ENCODE measurements around the gene BTBD2.

BTBD2 gene

DNA sequence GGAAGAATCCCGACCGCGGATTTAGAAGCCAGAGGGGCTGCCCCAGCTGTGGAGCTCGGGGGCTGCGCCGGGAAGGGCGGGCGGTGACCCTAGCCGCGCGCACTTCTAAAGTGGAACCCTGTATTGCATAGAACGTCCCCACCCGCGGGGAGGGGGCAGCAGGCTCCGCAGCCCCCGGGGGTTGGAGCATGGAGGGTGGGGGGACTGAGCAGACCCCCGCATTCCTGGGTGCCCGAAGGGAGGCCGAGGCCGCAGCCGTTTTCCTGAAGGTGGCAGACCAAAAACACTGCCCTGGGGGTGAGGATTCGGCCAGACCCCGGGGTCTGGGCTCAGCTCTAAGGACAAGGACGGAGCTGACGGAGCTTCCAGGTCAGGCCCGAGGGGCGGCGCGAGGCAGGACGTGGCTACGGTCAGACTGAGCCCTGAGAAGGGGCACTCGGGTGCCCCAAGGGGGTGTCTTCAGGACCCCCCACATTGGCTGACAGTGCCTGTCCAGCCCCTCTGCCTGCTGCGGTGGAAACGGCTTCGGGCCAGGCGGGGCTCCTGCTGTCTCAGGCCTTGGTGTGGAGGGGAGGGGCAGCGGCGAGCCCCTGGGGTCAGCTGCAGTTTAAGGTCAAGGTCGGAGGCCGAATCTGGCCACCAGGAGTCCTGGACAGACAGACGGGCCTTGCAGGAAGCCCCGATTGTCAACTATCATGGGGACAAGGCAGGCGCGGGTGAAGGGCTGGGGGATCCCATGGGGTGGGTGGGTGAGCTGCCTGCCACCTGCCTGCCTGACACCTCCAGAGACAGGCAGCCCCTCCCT lies 23.0 kb upstream of the BTBD2 start:
- Histone ChIP-seq H3K9ac (ENCODE audit: low read length) (no peak overlapping the region), H3K23ac (ENCODE audit: low read length) (no peak overlapping the region), H3K18ac (ENCODE audit: low read length) (no peak overlapping the region), H4K12ac (ENCODE audit: low read depth, low read length) (no peak overlapping the region), H2BK5ac (ENCODE audit: low read depth, low read length, poor library complexity) (no peak overlapping the region), H3K4me3 (ENCODE audit: low read depth, low read length) (no peak overlapping the region), H2BK120ac (ENCODE audit: insufficient read depth, low read length, poor library complexity) (no peak overlapping the region), H3K14ac (ENCODE audit: low read length) (no peak overlapping the region), H3K4me2 (ENCODE audit: low read length) (no peak overlapping the region), H2AFZ (ENCODE audit: insufficient read depth, low read length, poor library complexity) (no peak overlapping the region), H3K36me3 (ENCODE audit: control insufficient read depth in 1 of 2, insufficient read depth in 2 of 2, low read length in 2 of 2) (peaks cover 48 to 55% of the 10 kb centered on the region in 2 experiments), H3K4ac (ENCODE audit: low read depth, low read length) (no peak overlapping the region), H3K79me2 (ENCODE audit: control insufficient read depth, insufficient read depth, low read length, poor library complexity) (peaks cover 4% of the 10 kb centered on the region), H2AK5ac (ENCODE audit: low read length) (no peak overlapping the region), H4K8ac (ENCODE audit: low read depth, low read length) (no peak overlapping the region), H3K27me3 (ENCODE audit: insufficient read depth, low read length) (no peaks in the 10 kb centered on the region), H3K27ac (ENCODE audit: low read depth, low read length) (no peak overlapping the region), H3K79me1 (ENCODE audit: low read length) (peaks cover 13% of the 10 kb centered on the region), H3K9me3 (ENCODE audit: insufficient read depth, low read depth, low read length) (peaks cover 11% of the 10 kb centered on the region), H4K91ac (ENCODE audit: low read depth, low read length) (no peak overlapping the region), H2BK12ac (ENCODE audit: low read length) (no peak overlapping the region), H3K4me1 (ENCODE audit: control insufficient read depth in 1 of 2, insufficient read depth in 2 of 2, low read length in 2 of 2) (peaks cover 13 to 14% of the 10 kb centered on the region in 2 experiments)
- WGBS (ENCODE audit: extremely low coverage, insufficient coverage, insufficient read length): no CpG with 5 or more reads among the region's 44 CpGs
- DNase-seq: peak in 1 of 2 donors; percentile 0

DNA sequence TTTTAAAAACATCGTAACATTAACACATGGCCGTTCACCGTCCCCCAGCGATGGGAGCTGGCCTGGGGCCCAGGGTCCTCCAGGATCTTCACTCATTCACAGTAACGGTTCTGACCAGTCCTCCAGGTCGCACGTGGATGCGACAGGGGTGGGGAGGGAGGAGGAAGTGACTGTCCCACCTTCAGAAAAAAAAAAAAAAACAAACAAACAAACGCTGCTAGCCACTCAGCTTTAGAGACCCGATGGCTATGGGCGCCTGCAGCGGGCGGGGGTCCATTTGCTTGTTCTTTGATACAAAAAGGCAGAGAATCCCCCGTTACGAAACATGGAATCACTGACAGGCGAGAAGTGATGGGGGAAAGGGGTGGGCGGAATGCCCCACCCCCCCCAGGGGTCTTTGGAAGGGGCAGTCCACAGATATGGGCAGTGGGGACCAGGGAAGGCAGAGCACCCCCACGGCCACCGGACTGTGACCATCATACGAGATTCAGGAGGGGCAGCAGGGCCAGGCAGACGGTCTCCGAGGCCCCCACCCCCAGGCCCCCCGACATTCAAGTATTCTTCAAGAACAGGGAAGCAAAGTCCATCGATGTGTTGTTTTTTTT lies 22.2 kb upstream of the BTBD2 start:
- H4K91ac ChIP-seq (ENCODE audit: low read depth, low read length): no peak overlapping the region
- no peaks in the 10 kb centered on the region for H3K27me3 ChIP-seq (ENCODE audit: insufficient read depth, low read length)
- H3K9ac ChIP-seq (ENCODE audit: low read length): no peak overlapping the region
- no peak overlapping the region for H3K4ac ChIP-seq (ENCODE audit: low read depth, low read length)
- H3K18ac ChIP-seq (ENCODE audit: low read length): no peak overlapping the region
- no peak overlapping the region for H3K23ac ChIP-seq (ENCODE audit: low read length)
- H3K36me3 ChIP-seq (ENCODE audit: control insufficient read depth in 1 of 2, insufficient read depth in 2 of 2, low read length in 2 of 2): peaks cover 40 to 48% of the 10 kb centered on the region in 2 experiments
- H2BK5ac ChIP-seq (ENCODE audit: low read depth, low read length, poor library complexity): no peak overlapping the region
- H2BK12ac ChIP-seq (ENCODE audit: low read length): no peak overlapping the region
- peaks cover 4% of the 10 kb centered on the region for H3K79me2 ChIP-seq (ENCODE audit: control insufficient read depth, insufficient read depth, low read length, poor library complexity)
- peaks cover 12% of the 10 kb centered on the region for H3K79me1 ChIP-seq (ENCODE audit: low read length)
- H3K9me3 ChIP-seq (ENCODE audit: insufficient read depth, low read depth, low read length): peaks cover 11% of the 10 kb centered on the region
- H3K27ac ChIP-seq (ENCODE audit: low read depth, low read length): no peak overlapping the region
- WGBS (ENCODE audit: extremely low coverage, insufficient coverage, insufficient read length): no CpG with 5 or more reads among the region's 24 CpGs
- no peak overlapping the region for H3K4me3 ChIP-seq (ENCODE audit: low read depth, low read length)
- H4K12ac ChIP-seq (ENCODE audit: low read depth, low read length): no peak overlapping the region
- H2AFZ ChIP-seq (ENCODE audit: insufficient read depth, low read length, poor library complexity): no peak overlapping the region
- DNase-seq: peak in 1 of 2 donors; percentile 2
- no peak overlapping the region for H3K4me2 ChIP-seq (ENCODE audit: low read length)
- no peak overlapping the region for H3K14ac ChIP-seq (ENCODE audit: low read length)
- no peak overlapping the region for H4K8ac ChIP-seq (ENCODE audit: low read depth, low read length)
- H3K4me1 ChIP-seq (ENCODE audit: control insufficient read depth in 1 of 2, insufficient read depth in 2 of 2, low read length in 2 of 2): peaks cover 10 to 12% of the 10 kb centered on the region in 2 experiments
- no peak overlapping the region for H2AK5ac ChIP-seq (ENCODE audit: low read length)
- H2BK120ac ChIP-seq (ENCODE audit: insufficient read depth, low read length, poor library complexity): no peak overlapping the region

DNA sequence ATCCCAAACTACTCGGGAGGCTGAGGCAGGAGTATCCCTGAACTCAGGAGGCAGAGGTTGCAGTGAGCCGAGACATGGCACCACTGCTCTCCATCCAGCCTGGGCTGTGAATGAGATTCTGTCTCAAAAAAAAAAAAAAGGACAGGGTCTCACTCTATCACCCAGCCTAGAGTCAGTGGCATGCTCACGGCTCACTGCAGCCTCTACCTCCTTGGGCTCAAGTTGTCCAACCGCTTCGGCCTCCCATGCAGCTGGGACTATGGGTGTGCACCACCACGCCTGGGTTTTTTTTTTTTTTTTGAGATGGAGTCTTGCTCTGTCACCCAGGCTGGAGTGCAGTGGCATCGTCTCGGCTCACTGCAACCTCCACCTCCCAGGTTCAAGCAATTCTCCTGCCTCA lies 20.9 kb upstream of the BTBD2 start:
- Histone ChIP-seq H3K9me3 (ENCODE audit: insufficient read depth, low read depth, low read length) (peaks cover 10% of the 10 kb centered on the region), H2AK5ac (ENCODE audit: low read length) (no peak overlapping the region), H3K4me2 (ENCODE audit: low read length) (no peak overlapping the region), H2AFZ (ENCODE audit: insufficient read depth, low read length, poor library complexity) (no peak overlapping the region), H2BK5ac (ENCODE audit: low read depth, low read length, poor library complexity) (no peak overlapping the region), H3K27ac (ENCODE audit: low read depth, low read length) (no peak overlapping the region), H3K23ac (ENCODE audit: low read length) (no peak overlapping the region), H3K36me3 (ENCODE audit: control insufficient read depth in 1 of 2, insufficient read depth in 2 of 2, low read length in 2 of 2) (peaks cover 32 to 37% of the 10 kb centered on the region in 2 experiments), H4K8ac (ENCODE audit: low read depth, low read length) (no peak overlapping the region), H3K4me1 (ENCODE audit: control insufficient read depth in 1 of 2, insufficient read depth in 2 of 2, low read length in 2 of 2) (peaks cover 1 to 2% of the 10 kb centered on the region in 2 experiments), H3K79me2 (ENCODE audit: control insufficient read depth, insufficient read depth, low read length, poor library complexity) (no peaks in the 10 kb centered on the region), H3K14ac (ENCODE audit: low read length) (no peak overlapping the region), H3K4ac (ENCODE audit: low read depth, low read length) (no peak overlapping the region), H3K18ac (ENCODE audit: low read length) (no peak overlapping the region), H3K27me3 (ENCODE audit: insufficient read depth, low read length) (no peaks in the 10 kb centered on the region), H3K79me1 (ENCODE audit: low read length) (peaks cover 1% of the 10 kb centered on the region), H2BK120ac (ENCODE audit: insufficient read depth, low read length, poor library complexity) (no peak overlapping the region), H2BK12ac (ENCODE audit: low read length) (no peak overlapping the region), H4K12ac (ENCODE audit: low read depth, low read length) (no peak overlapping the region), H3K4me3 (ENCODE audit: low read depth, low read length) (no peak overlapping the region), H4K91ac (ENCODE audit: low read depth, low read length) (no peak overlapping the region), H3K9ac (ENCODE audit: low read length) (no peak overlapping the region)
- no peak for DNase-seq
- WGBS (ENCODE audit: extremely low coverage, insufficient coverage, insufficient read length): no CpG with 5 or more reads among the region's 8 CpGs

DNA sequence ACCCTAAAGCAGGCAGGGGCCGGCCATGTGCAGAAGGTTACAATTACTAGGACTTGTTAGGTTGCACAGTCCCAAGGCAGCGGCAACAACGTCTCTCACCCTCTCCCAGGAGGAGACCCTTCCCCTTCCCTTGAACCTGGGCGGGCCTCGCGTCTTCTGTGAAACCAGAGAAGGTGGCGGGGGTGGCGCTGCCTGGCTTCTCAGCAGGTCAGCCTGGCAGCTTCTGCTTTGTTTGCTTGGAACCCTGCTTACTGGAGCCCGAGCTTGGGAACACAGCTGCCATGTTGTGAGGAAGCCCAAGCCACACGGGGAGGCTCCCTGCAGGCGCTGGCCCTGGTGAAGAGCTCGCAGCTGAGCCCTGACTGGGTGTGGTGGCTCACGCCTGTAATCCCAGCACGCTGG lies 20.1 kb upstream of the BTBD2 start:
- Histone ChIP-seq H3K4ac (ENCODE audit: low read depth, low read length) (no peak overlapping the region), H3K18ac (ENCODE audit: low read length) (no peak overlapping the region), H2BK5ac (ENCODE audit: low read depth, low read length, poor library complexity) (no peak overlapping the region), H3K27me3 (ENCODE audit: insufficient read depth, low read length) (no peaks in the 10 kb centered on the region), H3K27ac (ENCODE audit: low read depth, low read length) (no peak overlapping the region), H4K8ac (ENCODE audit: low read depth, low read length) (no peak overlapping the region), H3K9ac (ENCODE audit: low read length) (no peak overlapping the region), H3K79me1 (ENCODE audit: low read length) (no peaks in the 10 kb centered on the region), H3K79me2 (ENCODE audit: control insufficient read depth, insufficient read depth, low read length, poor library complexity) (no peaks in the 10 kb centered on the region), H2AK5ac (ENCODE audit: low read length) (no peak overlapping the region), H3K23ac (ENCODE audit: low read length) (no peak overlapping the region), H3K36me3 (ENCODE audit: control insufficient read depth in 1 of 2, insufficient read depth in 2 of 2, low read length in 2 of 2) (peaks cover 24 to 29% of the 10 kb centered on the region in 2 experiments), H3K4me3 (ENCODE audit: low read depth, low read length) (no peak overlapping the region), H3K4me2 (ENCODE audit: low read length) (no peak overlapping the region), H4K91ac (ENCODE audit: low read depth, low read length) (no peak overlapping the region), H3K14ac (ENCODE audit: low read length) (no peak overlapping the region), H4K12ac (ENCODE audit: low read depth, low read length) (no peak overlapping the region), H2AFZ (ENCODE audit: insufficient read depth, low read length, poor library complexity) (no peak overlapping the region), H3K4me1 (ENCODE audit: control insufficient read depth in 1 of 2, insufficient read depth in 2 of 2, low read length in 2 of 2) (no peaks in the 10 kb centered on the region), H2BK120ac (ENCODE audit: insufficient read depth, low read length, poor library complexity) (no peak overlapping the region), H3K9me3 (ENCODE audit: insufficient read depth, low read depth, low read length) (peaks cover 10% of the 10 kb centered on the region), H2BK12ac (ENCODE audit: low read length) (no peak overlapping the region)
- no peak for DNase-seq
- no CpG with 5 or more reads among the region's 14 CpGs for WGBS (ENCODE audit: extremely low coverage, insufficient coverage, insufficient read length)
